Stimulated activated CD8-positive, alpha-beta memory T cell treated with anti-CD3 and anti-CD28 coated beads, Interleukin-4, amount 100 ng/mL, for 48 hours (primary cell): ENCODE measurements around the gene DLG2.

Experiments
- DNase-seq: peaks from one replicate; pipeline ENCODE4 v3.0.0-alpha.2; 2020

Gene DLG2

GRCh38 chr11:83572581-83573496, 2054.3 kb downstream of the DLG2 start:
- no peak for DNase-seq

- no peak for DNase-seq
Measured at GRCh38 chr11:83571302-83571701, 2055.8 kb downstream of the DLG2 start.

GRCh38 chr11:83569134-83569805, 2057.9 kb downstream of the DLG2 start:
- no peak for DNase-seq

- no peak for DNase-seq
Measured at GRCh38 chr11:83568516-83568915, 2058.6 kb downstream of the DLG2 start.

GRCh38 chr11:83566950-83567349, 2060.2 kb downstream of the DLG2 start:
- no peak for DNase-seq

GRCh38 chr11:83564870-83565269, 2062.3 kb downstream of the DLG2 start:
- no peak for DNase-seq

GRCh38 chr11:83558281-83558680, 2068.9 kb downstream of the DLG2 start:
- DNase-seq: no peak

- no peak for DNase-seq
Measured at GRCh38 chr11:83557653-83558052, 2069.5 kb downstream of the DLG2 start.

GRCh38 chr11:83554876-83555275, 2072.3 kb downstream of the DLG2 start:
- DNase-seq: no peak

GRCh38 chr11:83549984-83550667, 2077.0 kb downstream of the DLG2 start:
- no peak for DNase-seq

GRCh38 chr11:83546368-83546767, 2080.8 kb downstream of the DLG2 start:
- no peak for DNase-seq

- DNase-seq: no peak
Measured at GRCh38 chr11:83545494-83546260, 2081.5 kb downstream of the DLG2 start.

- no peak for DNase-seq
Measured at GRCh38 chr11:83544846-83545245, 2082.3 kb downstream of the DLG2 start.

- DNase-seq: no peak
Measured at GRCh38 chr11:83543706-83544439, 2083.3 kb downstream of the DLG2 start.

- DNase-seq: no peak
Measured at GRCh38 chr11:83542861-83543260, 2084.3 kb downstream of the DLG2 start.

- no peak for DNase-seq
Measured at GRCh38 chr11:83540728-83541127, 2086.4 kb downstream of the DLG2 start.

- DNase-seq: no peak
Measured at GRCh38 chr11:83540112-83540675, 2086.9 kb downstream of the DLG2 start.

GRCh38 chr11:83538286-83538685, 2088.9 kb downstream of the DLG2 start:
- no peak for DNase-seq

- no peak for DNase-seq
Measured at GRCh38 chr11:83537131-83537610, 2090.0 kb downstream of the DLG2 start.

- no peak for DNase-seq
Measured at GRCh38 chr11:83533166-83533565, 2094.0 kb downstream of the DLG2 start.

- no peak for DNase-seq
Measured at GRCh38 chr11:83528877-83529276, 2098.3 kb downstream of the DLG2 start.

- no peak for DNase-seq
Measured at GRCh38 chr11:83528225-83528624, 2098.9 kb downstream of the DLG2 start.
